Epithelial cell of esophagus (primary cell): ENCODE measurements around the gene LAYN.

Source experiments
- DNase-seq: peaks from one replicate; pipeline ENCODE4 v3.0.0; 2010; ENCODE audit warnings: low read depth
- H3K4me3 ChIP-seq: 2 replicates; pipeline ENCODE4 v1.5.1; 2011; ENCODE audit warnings: mild to moderate bottlenecking, low read length, control low read depth
- CTCF ChIP-seq: IDR thresholded peaks from 2 replicates; pipeline ENCODE4 v1.5.1; 2011; ENCODE audit warnings: low read depth, mild to moderate bottlenecking, low read length, control low read depth, inconsistent platforms; ENCODE audit not compliant: insufficient read depth; ENCODE audit errors: missing control alignments

The LAYN gene

GRCh38 chr11:111566324-111566723 lies 25.8 kb downstream of the LAYN start:
- DNase-seq = no peak
- no peak for TF ChIP-seq CTCF

GRCh38 chr11:111569476-111569875 lies 29.0 kb downstream of the LAYN start:
- no peak for TF ChIP-seq CTCF
- no peak overlapping the region for H3K4me3 ChIP-seq
- DNase-seq = no peak

More at GRCh38 chr11:111566324-111566723, 25.8 kb downstream of the LAYN start:
- H3K4me3 ChIP-seq = no peak overlapping the region

GRCh38 chr11:111570796-111571195 lies 30.3 kb downstream of the LAYN start:
- DNase-seq = no peak
- TF ChIP-seq CTCF = no peak

GRCh38 chr11:111571829-111572501 lies 31.4 kb downstream of the LAYN start:
- DNase-seq = no peak
- no peak overlapping the region for H3K4me3 ChIP-seq
- TF ChIP-seq CTCF = no peak

More at GRCh38 chr11:111570796-111571195, 30.3 kb downstream of the LAYN start:
- H3K4me3 ChIP-seq = no peak overlapping the region

GRCh38 chr11:111572581-111572980 lies 32.1 kb downstream of the LAYN start:
- TF ChIP-seq CTCF = no peak
- no peak for DNase-seq
- no peak overlapping the region for H3K4me3 ChIP-seq

GRCh38 chr11:111573821-111574249 lies 33.3 kb downstream of the LAYN start:
- no peak for DNase-seq
- no peak overlapping the region for H3K4me3 ChIP-seq

More at GRCh38 chr11:111573821-111574249, 33.3 kb downstream of the LAYN start:
- no peak for TF ChIP-seq CTCF
